H1 (cell line): ENCODE results near the gene OLA1. TPM values are rescaled to one million over a fixed set of nuclear protein-coding genes. Genes with fewer than 3 reads are reported as not detected.

Experiments
- MAFK ChIP-seq: IDR thresholded peaks from 2 replicates; pipeline ENCODE4 v1.6.1; 2012; ENCODE audit warnings: low read depth, mild to moderate bottlenecking, improper control_type of control experiment, low read length
- POLR2AphosphoS5 ChIP-seq: IDR thresholded peaks from 2 replicates; pipeline ENCODE4 v1.6.1; 2011; ENCODE audit warnings: low read depth, low read length
- ZNF274 ChIP-seq: IDR thresholded peaks from 2 replicates; pipeline ENCODE4 v1.7.0; 2012; ENCODE audit warnings: low read length, borderline replicate concordance; ENCODE audit errors: extremely low read depth
- polyA plus RNA-seq, 7 experiments: library from polyadenylated mRNA; depleted of rRNA in 3 of 7; stranded (reverse) in 5 of 7; unstranded in 2 of 7; fragments of >200 nt in 5 of 7; fragments of 200-250 nt in 2 of 7; gene quantifications; 1 replicate in 5 of 7; 2 replicates in 1 of 7; 4 replicates in 1 of 7; pipeline versions ENCODE4 v1.2.1 to v1.2.3, GENCODE V29; 2011 to 2013; ENCODE audit warnings: missing spikeins in 2 of 7, mixed read lengths in 2 of 7
- total RNA-seq: library from RNA; stranded (reverse); fragmentation: NEBNext Ultra II Directional; extraction: Animal tissue kit (Norgen Biotek cat#: 25700); gene quantifications from 2 replicates; pipeline ENCODE4 v1.2.1, GENCODE V29; 2021

The OLA1 gene
- total and polyA plus RNA-seq, 2 of the 8 experiments (the other 6 are each of a cell fraction or from before 2014, with no cell fraction given): 39.3 to 158 TPM

DNA sequence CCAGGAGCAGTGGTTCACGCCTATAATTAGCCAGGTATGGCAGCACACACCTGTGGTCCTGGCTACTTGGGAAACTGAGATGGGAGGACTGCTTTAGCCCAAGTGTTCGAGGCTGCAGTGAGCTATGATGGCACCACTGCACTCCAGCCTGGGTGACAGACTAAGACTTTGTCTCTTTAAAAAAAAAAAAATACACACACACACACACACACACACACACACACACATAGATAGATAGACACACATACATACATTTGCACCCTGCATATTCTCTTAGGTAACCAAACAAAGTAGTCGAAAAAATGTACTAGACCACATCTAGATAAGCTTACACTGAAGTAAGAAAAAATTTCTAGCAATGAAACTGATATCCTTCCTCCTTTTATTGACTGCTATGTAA, 86.8 kb downstream of the OLA1 start (continued):
- TF ChIP-seq ZNF274: no peak
- TF ChIP-seq MAFK: no peak
- no peak for TF ChIP-seq POLR2AphosphoS5
